Measurements from ENCODE around the gene CCDC106. TPM values are rescaled to one million over a fixed set of nuclear protein-coding genes. Genes with fewer than 3 reads are reported as not detected.

Gene CCDC106
- total RNA-seq, 2 experiments from 2014 or later: 29.0 to 30.1 TPM

DNA sequence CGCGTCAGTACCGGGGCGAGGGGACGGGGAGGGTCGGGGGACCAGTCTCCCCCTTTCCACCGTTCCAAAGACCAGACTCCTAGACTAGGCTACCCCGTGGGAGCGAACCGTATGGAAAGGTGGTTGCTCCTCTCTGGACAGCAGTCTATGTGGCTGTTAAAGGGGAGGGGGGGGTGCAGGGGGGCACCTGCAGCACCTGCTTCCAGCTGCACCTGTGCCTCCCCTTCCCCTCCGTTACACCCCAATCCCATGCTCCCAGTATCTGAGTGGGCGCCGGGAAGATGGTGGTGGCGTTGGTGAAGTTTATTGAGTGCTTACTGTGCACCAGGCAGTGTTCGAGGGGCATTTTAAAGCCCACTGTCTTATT is 47.4 kb upstream of the CCDC106 start:
- TF ChIP-seq, protein P1, sequence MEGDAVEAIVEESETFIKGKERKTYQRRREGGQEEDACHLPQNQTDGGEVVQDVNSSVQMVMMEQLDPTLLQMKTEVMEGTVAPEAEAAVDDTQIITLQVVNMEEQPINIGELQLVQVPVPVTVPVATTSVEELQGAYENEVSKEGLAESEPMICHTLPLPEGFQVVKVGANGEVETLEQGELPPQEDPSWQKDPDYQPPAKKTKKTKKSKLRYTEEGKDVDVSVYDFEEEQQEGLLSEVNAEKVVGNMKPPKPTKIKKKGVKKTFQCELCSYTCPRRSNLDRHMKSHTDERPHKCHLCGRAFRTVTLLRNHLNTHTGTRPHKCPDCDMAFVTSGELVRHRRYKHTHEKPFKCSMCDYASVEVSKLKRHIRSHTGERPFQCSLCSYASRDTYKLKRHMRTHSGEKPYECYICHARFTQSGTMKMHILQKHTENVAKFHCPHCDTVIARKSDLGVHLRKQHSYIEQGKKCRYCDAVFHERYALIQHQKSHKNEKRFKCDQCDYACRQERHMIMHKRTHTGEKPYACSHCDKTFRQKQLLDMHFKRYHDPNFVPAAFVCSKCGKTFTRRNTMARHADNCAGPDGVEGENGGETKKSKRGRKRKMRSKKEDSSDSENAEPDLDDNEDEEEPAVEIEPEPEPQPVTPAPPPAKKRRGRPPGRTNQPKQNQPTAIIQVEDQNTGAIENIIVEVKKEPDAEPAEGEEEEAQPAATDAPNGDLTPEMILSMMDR (conservative IDR thresholded peaks at IDR 0.05; ENCODE audit: low read length): no peak
- TF ChIP-seq EZH2phosphoT487 (IDR thresholded peaks at IDR 0.05; ENCODE audit: borderline replicate concordance, low read depth, low read length): no peak
- Histone ChIP-seq H3K4me3 (ENCODE audit: low read depth, low read length, poor library complexity, severe bottlenecking) (peak overlapping the region; percentile 74), H3K4me1 (ENCODE audit: insufficient read depth, low read length, poor library complexity, severe bottlenecking) (peaks cover 36% of the 10 kb centered on the region), H3K79me2 (ENCODE audit: insufficient read depth, low read depth, low read length) (no peaks in the 10 kb centered on the region), H4K20me1 (ENCODE audit: insufficient read depth, low read length) (no peaks in the 10 kb centered on the region), H3K27ac (ENCODE audit: low read depth, low read length, poor library complexity, severe bottlenecking) (peak overlapping the region; percentile 94), H3K9me2 (ENCODE audit: insufficient read depth, low read length) (no peaks in the 10 kb centered on the region), H3K36me3 (ENCODE audit: insufficient read depth, low read length) (peaks cover 13% of the 10 kb centered on the region), H3K9me3 (ENCODE audit: low read length) (no peaks in the 10 kb centered on the region), H3K4me2 (ENCODE audit: low read length) (peak overlapping the region; percentile 100), H2AFZ (ENCODE audit: low read length) (peak overlapping the region; percentile 48; the same call in 1 of the 2 replicates)
- no TSS peak for BruUV-seq (replicated peaks)
- no peak for DNase-seq (ENCODE audit: low spot score)
- ChIA-PET CTCF (ENCODE audit: unreplicated experiment) (interaction anchor here (0.6 kb wide), 1 partner anchor 231 kb away, joined by 7 read pairs; no protein-coding TSS in a partner anchor), POLR2A (no interaction called here)
- intact Hi-C loops (cut with micrococcal nuclease; ENCODE audit: unreplicated experiment): no loop called here

DNA sequence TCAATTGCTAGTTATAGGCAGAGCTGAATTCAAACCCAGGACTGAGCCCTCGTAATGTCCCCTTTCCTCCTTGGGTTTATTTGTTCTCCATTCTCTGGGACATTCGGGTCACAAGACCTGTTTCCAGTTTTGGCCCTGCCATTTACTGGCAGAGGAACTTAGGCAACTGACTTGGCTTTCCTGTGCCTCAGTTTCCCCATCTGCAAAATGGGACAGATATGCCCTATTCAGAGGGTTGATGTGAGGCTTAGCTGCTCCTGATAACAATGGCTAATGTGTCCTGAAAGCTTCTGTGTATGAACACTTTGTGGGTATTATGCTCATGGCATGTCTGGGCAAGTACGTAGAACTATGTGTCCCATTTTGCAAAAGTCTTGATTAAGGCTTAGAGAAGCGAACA is 46.9 kb upstream of the CCDC106 start:
- Histone ChIP-seq H4K20me1 (ENCODE audit: insufficient read depth, low read length) (no peaks in the 10 kb centered on the region), H3K9me2 (ENCODE audit: insufficient read depth, low read length) (no peaks in the 10 kb centered on the region), H3K4me2 (ENCODE audit: low read length) (peak overlapping the region; percentile 100), H3K4me1 (ENCODE audit: insufficient read depth, low read length, poor library complexity, severe bottlenecking) (peaks cover 36% of the 10 kb centered on the region), H3K27ac (ENCODE audit: low read depth, low read length, poor library complexity, severe bottlenecking) (peak overlapping the region; percentile 94), H3K9me3 (ENCODE audit: low read length) (no peaks in the 10 kb centered on the region), H3K36me3 (ENCODE audit: insufficient read depth, low read length) (peaks cover 8% of the 10 kb centered on the region), H2AFZ (ENCODE audit: low read length) (peak overlapping the region; percentile 48; the same call in 1 of the 2 replicates), H3K4me3 (ENCODE audit: low read depth, low read length, poor library complexity, severe bottlenecking) (peak overlapping the region; percentile 74), H3K79me2 (ENCODE audit: insufficient read depth, low read depth, low read length) (no peaks in the 10 kb centered on the region)
- intact Hi-C loops (cut with micrococcal nuclease; ENCODE audit: unreplicated experiment): no loop called here
- ChIA-PET CTCF (ENCODE audit: unreplicated experiment) (no interaction called here), POLR2A (no interaction called here)
- DNase-seq (ENCODE audit: low spot score): peak; percentile 27
- TSS peak; percentile 57 for BruUV-seq (replicated peaks)
- TF ChIP-seq, protein P1 (conservative IDR thresholded peaks at IDR 0.05; ENCODE audit: low read length): no peak
- no peak for TF ChIP-seq EZH2phosphoT487 (IDR thresholded peaks at IDR 0.05; ENCODE audit: borderline replicate concordance, low read depth, low read length)

DNA sequence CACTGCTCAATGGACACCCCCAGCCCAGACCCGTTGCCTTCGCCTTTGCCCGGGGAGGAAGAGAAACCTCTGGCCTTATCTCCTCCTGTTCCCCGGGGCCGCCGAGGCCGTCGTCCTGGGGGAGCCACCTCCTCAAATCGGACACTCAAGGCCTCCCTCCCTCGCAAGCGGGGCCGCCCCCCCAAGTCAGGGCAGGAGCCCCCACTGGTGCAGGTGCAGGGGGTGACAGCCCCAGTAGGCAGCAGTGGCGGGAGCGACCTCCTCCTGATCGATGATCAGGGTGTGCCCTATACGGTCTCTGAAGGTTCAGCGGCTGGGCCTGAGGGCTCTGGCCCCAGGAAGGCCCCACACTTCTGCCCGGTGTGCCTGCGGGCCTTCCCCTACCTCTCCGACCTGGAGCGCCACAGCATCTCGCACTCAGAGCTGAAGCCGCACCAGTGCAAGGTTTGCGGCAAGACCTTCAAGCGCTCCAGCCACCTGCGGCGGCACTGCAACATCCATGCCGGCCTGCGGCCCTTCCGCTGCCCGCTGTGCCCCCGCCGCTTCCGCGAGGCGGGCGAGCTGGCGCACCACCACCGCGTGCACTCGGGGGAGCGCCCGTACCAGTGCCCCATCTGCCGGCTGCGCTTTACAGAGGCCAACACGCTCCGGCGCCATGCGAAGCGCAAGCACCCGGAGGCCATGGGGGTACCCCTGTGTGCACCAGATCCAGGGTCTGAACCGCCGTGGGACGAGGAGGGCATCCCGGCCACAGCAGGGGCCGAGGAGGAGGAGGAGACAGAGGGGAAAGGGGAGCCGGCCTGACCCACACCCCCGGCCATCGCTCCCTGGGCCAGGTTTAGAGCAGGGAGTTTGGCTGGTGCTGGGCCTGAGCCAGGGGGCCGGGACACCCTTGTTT is 45.7 kb upstream of the CCDC106 start:
- Histone ChIP-seq H3K79me2 (ENCODE audit: insufficient read depth, low read depth, low read length) (peaks cover 10% of the 10 kb centered on the region; the same call in 1 of the 2 replicates), H2AFZ (ENCODE audit: low read length) (no peak overlapping the region), H3K36me3 (ENCODE audit: insufficient read depth, low read length) (peaks cover 11% of the 10 kb centered on the region; the same call in 1 of the 2 replicates), H3K4me1 (ENCODE audit: insufficient read depth, low read length, poor library complexity, severe bottlenecking) (peaks cover 44% of the 10 kb centered on the region), H3K9me3 (ENCODE audit: low read length) (no peaks in the 10 kb centered on the region), H3K4me2 (ENCODE audit: low read length) (no peak overlapping the region), H4K20me1 (ENCODE audit: insufficient read depth, low read length) (no peaks in the 10 kb centered on the region), H3K4me3 (ENCODE audit: low read depth, low read length, poor library complexity, severe bottlenecking) (no peak overlapping the region), H3K9me2 (ENCODE audit: insufficient read depth, low read length) (no peaks in the 10 kb centered on the region), H3K27ac (ENCODE audit: low read depth, low read length, poor library complexity, severe bottlenecking) (no peak overlapping the region)
- TF ChIP-seq, protein P1 (conservative IDR thresholded peaks at IDR 0.05; ENCODE audit: low read length): no peak
- TF ChIP-seq EZH2phosphoT487 (IDR thresholded peaks at IDR 0.05; ENCODE audit: borderline replicate concordance, low read depth, low read length): no peak
- no TSS peak for BruUV-seq (replicated peaks)
- DNase-seq (ENCODE audit: low spot score): no peak
- intact Hi-C loops (cut with micrococcal nuclease; ENCODE audit: unreplicated experiment): no loop called here
- CTCF ChIA-PET (ENCODE audit: unreplicated experiment): no interaction called here
- POLR2A ChIA-PET: no interaction called here

Data from OCI-LY7 (cell line).